Hepatocyte (in vitro differentiated cells): Measurements from ENCODE around the gene NBPF1.
"Not testable (repeated sequence)": the region's sequence is repeated elsewhere in the genome, so short reads cannot be mapped to it uniquely, and the experiment has no call there.

Source experiments
- CTCF ChIP-seq: fragments of 200-600 bp; sonication (generic); IDR thresholded peaks from 2 replicates; pipeline ENCODE4 v1.5.1; 2016; ENCODE audit warnings: antibody characterized with exemption, mild to moderate bottlenecking; ENCODE audit not compliant: poor library complexity
- EZH2 ChIP-seq: fragments of 200-600 bp; sonication (generic); IDR thresholded peaks from 2 replicates; pipeline ENCODE4 v1.6.1; 2016; ENCODE audit warnings: antibody characterized with exemption, mild to moderate bottlenecking, borderline replicate concordance

- not testable (repeated sequence) for TF ChIP-seq CTCF, EZH2
Observed at GRCh38 chr1:16607853-16608815, 5.2 kb downstream of the NBPF1 start.
